ENCODE results near the gene INSR. TPM values are rescaled to one million over a fixed set of nuclear protein-coding genes. Genes with fewer than 3 reads are reported as not detected.

The INSR gene
- total and polyA plus RNA-seq, 12 donors = 20.2 to 157 (median 99.0) TPM

- no peaks in the 10 kb centered on the region for H3K27me3 ChIP-seq
- H3K9me3 ChIP-seq = no peaks in the 10 kb centered on the region
- TF ChIP-seq, protein P1, sequence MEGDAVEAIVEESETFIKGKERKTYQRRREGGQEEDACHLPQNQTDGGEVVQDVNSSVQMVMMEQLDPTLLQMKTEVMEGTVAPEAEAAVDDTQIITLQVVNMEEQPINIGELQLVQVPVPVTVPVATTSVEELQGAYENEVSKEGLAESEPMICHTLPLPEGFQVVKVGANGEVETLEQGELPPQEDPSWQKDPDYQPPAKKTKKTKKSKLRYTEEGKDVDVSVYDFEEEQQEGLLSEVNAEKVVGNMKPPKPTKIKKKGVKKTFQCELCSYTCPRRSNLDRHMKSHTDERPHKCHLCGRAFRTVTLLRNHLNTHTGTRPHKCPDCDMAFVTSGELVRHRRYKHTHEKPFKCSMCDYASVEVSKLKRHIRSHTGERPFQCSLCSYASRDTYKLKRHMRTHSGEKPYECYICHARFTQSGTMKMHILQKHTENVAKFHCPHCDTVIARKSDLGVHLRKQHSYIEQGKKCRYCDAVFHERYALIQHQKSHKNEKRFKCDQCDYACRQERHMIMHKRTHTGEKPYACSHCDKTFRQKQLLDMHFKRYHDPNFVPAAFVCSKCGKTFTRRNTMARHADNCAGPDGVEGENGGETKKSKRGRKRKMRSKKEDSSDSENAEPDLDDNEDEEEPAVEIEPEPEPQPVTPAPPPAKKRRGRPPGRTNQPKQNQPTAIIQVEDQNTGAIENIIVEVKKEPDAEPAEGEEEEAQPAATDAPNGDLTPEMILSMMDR (IDR thresholded peaks at IDR 0.05) = no peak
- intact Hi-C loops (cut with DNase I) = no loop called here
- peaks cover 3 to 62% (median 16%) of the 10 kb centered on the region in 9 donors for H3K4me1 ChIP-seq
- no peak overlapping the region for H3K27ac ChIP-seq
- no peak overlapping the region for H3K4me3 ChIP-seq
- H3K36me3 ChIP-seq = no peaks in the 10 kb centered on the region
- DNase-seq (no peak), ATAC-seq (no peak)
- WGBS, 2 donors = 86 to 91% methylated on average over 12 of the region's 12 CpGs
These were observed 90.9 kb downstream of the INSR start for GRCh38 chr19:7203332-7203731.

DNA sequence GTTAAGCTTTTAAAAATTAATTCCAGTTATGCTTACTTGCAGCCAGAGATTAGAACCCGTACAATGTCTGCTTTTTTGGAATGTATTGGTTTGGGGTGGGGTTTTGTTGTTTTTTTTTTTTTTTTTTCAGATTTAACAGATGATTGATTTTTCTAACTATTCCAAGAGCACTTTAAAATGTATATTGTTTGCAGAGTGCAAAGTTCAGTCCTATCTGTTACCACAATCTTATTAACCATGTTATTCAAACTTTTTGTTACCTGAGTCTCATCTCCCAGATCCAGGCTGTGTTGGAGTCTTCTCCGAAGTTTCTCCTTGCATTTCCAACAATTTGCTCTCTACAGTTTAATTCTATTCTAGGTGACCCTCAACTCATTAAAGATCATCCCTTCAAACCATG is 91.3 kb downstream of the INSR start:
- TF ChIP-seq, protein P1 (IDR thresholded peaks at IDR 0.05) = no peak
- intact Hi-C loops (cut with DNase I) = no loop called here
- no peaks in the 10 kb centered on the region for H3K27me3 ChIP-seq
- H3K4me1 ChIP-seq = peaks cover under 1 to 59% (median 11%) of the 10 kb centered on the region in 9 donors
- no peak for DNase-seq
- H3K4me3 ChIP-seq = no peak overlapping the region
- 94 to 100% methylated on average over 2 of the region's 2 CpGs for WGBS, 2 donors
- H3K36me3 ChIP-seq = no peaks in the 10 kb centered on the region
- ATAC-seq = no peak
- no peak overlapping the region for H3K27ac ChIP-seq
- no peaks in the 10 kb centered on the region for H3K9me3 ChIP-seq

DNA sequence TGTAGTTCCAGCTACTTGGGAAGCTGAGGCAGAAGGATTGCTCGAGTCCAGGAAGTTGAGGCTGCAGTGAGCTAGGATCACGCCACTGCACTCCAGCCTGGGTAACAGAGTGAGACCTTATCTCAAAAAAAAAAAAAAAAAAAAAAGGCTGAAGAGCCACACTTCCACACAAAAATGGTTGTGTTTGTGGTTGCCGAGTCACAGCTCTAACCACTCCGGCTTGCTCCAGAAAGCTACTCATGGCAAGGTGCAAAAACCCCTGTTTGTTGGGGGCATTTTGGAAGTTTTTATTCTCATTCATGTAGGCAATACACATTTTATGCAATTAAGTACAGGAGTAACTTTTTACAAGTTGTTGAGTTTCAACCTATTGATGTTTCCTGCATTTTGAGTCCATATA is 93.5 kb downstream of the INSR start:
- H3K36me3 ChIP-seq = no peaks in the 10 kb centered on the region
- DNase-seq (no peak), ATAC-seq (no peak)
- no peaks in the 10 kb centered on the region for H3K27me3 ChIP-seq
- WGBS, 2 donors = 86 to 93% methylated on average over 4 of the region's 4 CpGs
- H3K9me3 ChIP-seq = no peaks in the 10 kb centered on the region
- peak overlapping the region in 1 of 10 donors; percentile 85 for H3K27ac ChIP-seq
- intact Hi-C loops (cut with DNase I) = no loop called here
- H3K4me1 ChIP-seq = peaks cover 5 to 51% (median 19%) of the 10 kb centered on the region in 9 donors
- H3K4me3 ChIP-seq = no peak overlapping the region
- TF ChIP-seq, protein P1 (IDR thresholded peaks at IDR 0.05) = no peak

- intact Hi-C loops (cut with DNase I) = loop anchor here in 8 of 10 donors (1.0 to 10.0 kb wide), 4 partner anchors 43 to 95 kb away; partner anchors contain the start of gene INSR (in 6 of the 8)
- Histone ChIP-seq H3K9me3 (no peaks in the 10 kb centered on the region), H3K4me3 (no peak overlapping the region), H3K27ac (peak overlapping the region in 7 of 10 donors; percentile 15 to 85 (median 44)), H3K4me1 (peaks cover 5 to 42% (median 19%) of the 10 kb centered on the region in 9 donors), H3K27me3 (no peaks in the 10 kb centered on the region), H3K36me3 (no peaks in the 10 kb centered on the region)
- ATAC-seq (peak in 2 of 8 donors; percentile 23 to 25), DNase-seq (no peak)
- TF ChIP-seq, protein P1 (IDR thresholded peaks at IDR 0.05) = no peak
- WGBS, 2 donors = 58 to 66% methylated on average over 14 of the region's 14 CpGs
These were observed 94.3 kb downstream of the INSR start for GRCh38 chr19:7199613-7200533.

All from heart right ventricle (tissue), 16 donors.